Measurements from ENCODE around the gene OLIG3. TPM values are rescaled to one million over a fixed set of nuclear protein-coding genes. Genes with fewer than 3 reads are reported as not detected.

OLIG3 gene
- total RNA-seq, 1 donor from 2014 or later = not detected

DNA sequence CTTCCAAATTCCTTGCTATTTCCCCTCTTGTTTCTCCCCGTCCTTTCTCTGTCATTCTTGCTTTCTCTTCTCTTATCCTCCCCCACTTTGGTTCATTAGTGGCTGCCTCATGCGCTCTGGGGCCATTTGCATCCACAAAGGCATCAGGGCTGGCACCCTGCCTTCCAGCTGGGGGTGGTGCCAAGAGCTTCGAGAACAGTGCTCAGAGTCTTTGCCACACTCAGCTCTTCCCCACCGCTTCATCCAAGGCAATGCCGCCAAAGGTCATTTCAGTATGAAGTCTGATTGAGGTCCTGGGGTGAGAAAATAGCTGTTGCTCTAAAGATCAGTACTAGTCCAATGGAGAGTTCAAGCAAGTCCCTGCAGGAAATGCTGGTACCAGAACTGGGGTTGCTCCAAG lies 22.7 kb downstream of the OLIG3 start:
- DNase-seq (ENCODE audit: low read depth) (no peak), FAIRE-seq (no peak)
- H3K4me3 ChIP-seq (ENCODE audit: low read depth, low read length) = no peak overlapping the region
- no peak for TF ChIP-seq CTCF (IDR thresholded peaks at IDR 0.05; ENCODE audit: insufficient read depth, low read length, severe bottlenecking)
- peaks cover 2% of the 10 kb centered on the region for H3K27me3 ChIP-seq (ENCODE audit: control insufficient read depth, insufficient read depth, low read length)
- no peaks in the 10 kb centered on the region for H3K36me3 ChIP-seq (ENCODE audit: control insufficient read depth, insufficient read depth, low read length)

DNA sequence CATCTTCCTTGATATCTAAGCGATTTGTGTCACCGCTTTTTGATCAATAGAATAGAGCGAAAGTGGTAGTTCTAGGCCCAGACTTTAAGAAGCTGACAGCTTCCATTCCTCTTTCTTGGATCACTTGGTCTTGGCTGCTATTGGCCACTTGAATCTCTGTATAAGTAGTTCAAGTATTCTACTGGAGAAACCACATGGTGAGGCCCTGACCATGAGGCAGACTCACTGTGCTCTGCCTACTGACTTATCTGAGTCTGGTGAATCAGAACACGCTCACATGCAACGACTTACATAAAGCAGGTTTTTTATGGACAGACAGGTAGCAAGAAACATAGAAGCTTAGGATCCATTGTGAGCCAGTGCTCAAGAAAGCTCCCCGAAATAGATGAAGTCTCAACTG lies 27.0 kb downstream of the OLIG3 start:
- H3K4me3 ChIP-seq (ENCODE audit: low read depth, low read length) = no peak overlapping the region
- DNase-seq (ENCODE audit: low read depth) = no peak
- H3K27me3 ChIP-seq (ENCODE audit: control insufficient read depth, insufficient read depth, low read length) = no peaks in the 10 kb centered on the region
- no peaks in the 10 kb centered on the region for H3K36me3 ChIP-seq (ENCODE audit: control insufficient read depth, insufficient read depth, low read length)
- no peak for FAIRE-seq
- no peak for TF ChIP-seq CTCF (IDR thresholded peaks at IDR 0.05; ENCODE audit: insufficient read depth, low read length, severe bottlenecking)

- DNase-seq (ENCODE audit: low read depth) (no peak), FAIRE-seq (no peak)
- Histone ChIP-seq H3K4me3 (ENCODE audit: low read depth, low read length) (no peak overlapping the region), H3K36me3 (ENCODE audit: control insufficient read depth, insufficient read depth, low read length) (no peaks in the 10 kb centered on the region), H3K27me3 (ENCODE audit: control insufficient read depth, insufficient read depth, low read length) (no peaks in the 10 kb centered on the region)
- no peak for TF ChIP-seq CTCF (IDR thresholded peaks at IDR 0.05; ENCODE audit: insufficient read depth, low read length, severe bottlenecking)
These were observed 28.7 kb downstream of the OLIG3 start for GRCh38 chr6:137465378-137466009.

DNA sequence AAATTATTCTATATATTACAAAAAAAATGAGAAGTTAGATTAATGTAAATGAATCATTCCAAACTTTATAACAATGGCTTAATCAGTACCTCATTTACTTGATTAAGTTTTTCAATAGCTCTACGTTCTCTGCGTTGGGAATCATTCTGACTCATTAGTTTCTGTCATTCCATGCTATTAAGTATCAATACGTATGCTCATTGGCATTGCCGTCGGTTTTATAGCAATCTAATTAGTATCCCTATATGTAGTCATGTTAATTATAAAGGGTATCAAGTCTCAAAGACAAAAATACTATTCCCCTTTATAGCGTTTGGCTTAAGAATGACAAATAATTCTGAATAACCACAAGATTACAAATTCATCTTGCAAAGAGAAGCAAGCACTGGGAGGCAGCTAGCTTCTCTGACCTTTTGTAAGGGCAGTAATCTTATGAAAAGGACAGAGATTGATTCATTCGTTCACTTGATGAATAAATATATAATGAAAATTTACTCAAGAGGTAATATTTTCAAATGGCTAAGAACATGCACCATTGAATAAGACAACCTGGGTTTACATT lies 41.8 kb downstream of the OLIG3 start:
- FAIRE-seq (no peak), DNase-seq (ENCODE audit: low read depth) (no peak)
- H3K27me3 ChIP-seq (ENCODE audit: control insufficient read depth, insufficient read depth, low read length) = no peaks in the 10 kb centered on the region
- TF ChIP-seq CTCF (IDR thresholded peaks at IDR 0.05; ENCODE audit: insufficient read depth, low read length, severe bottlenecking) = no peak
- no peaks in the 10 kb centered on the region for H3K36me3 ChIP-seq (ENCODE audit: control insufficient read depth, insufficient read depth, low read length)
- H3K4me3 ChIP-seq (ENCODE audit: low read depth, low read length) = no peak overlapping the region

DNA sequence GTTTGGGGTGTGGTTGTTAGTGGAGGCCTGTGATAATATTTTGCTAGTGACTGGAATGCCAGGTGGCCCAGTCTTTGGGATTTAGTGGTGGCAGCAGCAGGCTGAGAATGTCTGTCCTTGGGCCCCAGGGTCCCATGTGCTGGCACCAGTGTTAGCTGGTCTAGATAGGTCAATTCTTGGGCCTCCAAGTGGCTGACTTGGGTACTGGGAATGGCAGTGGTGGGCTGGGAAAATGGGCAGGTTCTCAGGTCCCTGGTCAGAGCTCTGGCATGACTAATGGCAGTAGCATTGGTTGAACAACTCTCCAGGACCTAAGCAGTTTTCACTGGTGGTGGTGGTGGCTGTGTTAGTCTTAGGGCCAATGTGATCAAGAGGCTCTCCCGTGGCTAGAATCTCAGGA lies 50.3 kb downstream of the OLIG3 start:
- DNase-seq (ENCODE audit: low read depth) (no peak), FAIRE-seq (peak; percentile 85)
- Histone ChIP-seq H3K36me3 (ENCODE audit: control insufficient read depth, insufficient read depth, low read length) (no peaks in the 10 kb centered on the region), H3K27me3 (ENCODE audit: control insufficient read depth, insufficient read depth, low read length) (no peaks in the 10 kb centered on the region), H3K4me3 (ENCODE audit: low read depth, low read length) (no peak overlapping the region)
- no peak for TF ChIP-seq CTCF (IDR thresholded peaks at IDR 0.05; ENCODE audit: insufficient read depth, low read length, severe bottlenecking)
